ENCODE data around the gene CFAP20DC. TPM values are rescaled to one million over a fixed set of nuclear protein-coding genes. Genes with fewer than 3 reads are reported as not detected.
"Not testable (repeated sequence)": the region's sequence is repeated elsewhere in the genome, so short reads cannot be mapped to it uniquely, and the experiment has no call there.

Gene CFAP20DC
- total RNA-seq, 1 donor from 2014 or later, result 8.2 TPM

DNA sequence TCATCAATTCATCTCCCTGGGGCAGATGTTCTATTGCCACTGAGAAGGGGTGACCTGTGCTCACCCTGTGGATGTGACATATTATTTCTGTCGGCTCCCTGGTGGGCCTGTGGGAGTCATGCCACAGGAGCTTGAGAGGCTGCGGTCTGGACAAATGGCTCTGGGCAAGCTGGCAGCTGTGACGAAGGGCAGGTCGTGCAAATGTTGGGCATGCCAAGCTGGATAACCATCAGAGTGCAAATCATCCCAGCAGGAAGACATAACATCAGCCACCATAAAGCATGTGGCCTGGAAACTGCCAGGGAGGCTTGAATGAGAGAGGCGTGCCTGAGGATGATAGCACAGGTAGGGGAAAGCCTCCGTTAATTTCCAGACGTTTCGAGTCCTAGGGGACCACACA, 338.0 kb downstream of the CFAP20DC start:
- TF ChIP-seq CTCF (IDR thresholded peaks at IDR 0.05; ENCODE audit: insufficient read depth, low read length, poor library complexity, severe bottlenecking), result no peak
- Histone ChIP-seq H3K36me3 (ENCODE audit: control insufficient read depth, insufficient read depth, low read length) (no peaks in the 10 kb centered on the region), H3K27me3 (ENCODE audit: control insufficient read depth, insufficient read depth, low read length) (no peaks in the 10 kb centered on the region), H3K4me3 (ENCODE audit: low read depth, low read length) (no peak overlapping the region)
- DNase-seq (ENCODE audit: low read depth), result no peak

DNA sequence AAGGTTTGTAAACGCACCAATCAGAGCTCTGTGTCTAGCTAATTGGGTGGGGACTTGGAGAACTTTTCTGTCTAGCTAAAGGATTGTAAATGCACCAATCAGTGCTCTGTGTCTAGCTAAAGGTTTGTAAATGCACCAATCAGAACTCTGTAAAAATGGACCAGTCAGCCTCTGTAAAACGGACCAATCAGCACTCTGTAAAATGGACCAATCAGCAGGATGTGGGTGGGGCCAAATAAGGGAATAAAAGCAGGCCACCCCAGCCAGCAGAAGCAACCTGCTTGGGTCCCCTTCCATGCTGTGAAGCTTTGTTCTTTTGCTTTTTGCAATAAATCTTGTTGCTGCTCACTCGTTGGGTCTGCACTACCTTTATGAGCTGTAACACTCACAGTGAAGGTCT, 340.8 kb downstream of the CFAP20DC start:
- H3K27me3 ChIP-seq (ENCODE audit: control insufficient read depth, insufficient read depth, low read length); H3K4me3 ChIP-seq (ENCODE audit: low read depth, low read length); H3K36me3 ChIP-seq (ENCODE audit: control insufficient read depth, insufficient read depth, low read length); DNase-seq (ENCODE audit: low read depth): not testable (repeated sequence)

DNA sequence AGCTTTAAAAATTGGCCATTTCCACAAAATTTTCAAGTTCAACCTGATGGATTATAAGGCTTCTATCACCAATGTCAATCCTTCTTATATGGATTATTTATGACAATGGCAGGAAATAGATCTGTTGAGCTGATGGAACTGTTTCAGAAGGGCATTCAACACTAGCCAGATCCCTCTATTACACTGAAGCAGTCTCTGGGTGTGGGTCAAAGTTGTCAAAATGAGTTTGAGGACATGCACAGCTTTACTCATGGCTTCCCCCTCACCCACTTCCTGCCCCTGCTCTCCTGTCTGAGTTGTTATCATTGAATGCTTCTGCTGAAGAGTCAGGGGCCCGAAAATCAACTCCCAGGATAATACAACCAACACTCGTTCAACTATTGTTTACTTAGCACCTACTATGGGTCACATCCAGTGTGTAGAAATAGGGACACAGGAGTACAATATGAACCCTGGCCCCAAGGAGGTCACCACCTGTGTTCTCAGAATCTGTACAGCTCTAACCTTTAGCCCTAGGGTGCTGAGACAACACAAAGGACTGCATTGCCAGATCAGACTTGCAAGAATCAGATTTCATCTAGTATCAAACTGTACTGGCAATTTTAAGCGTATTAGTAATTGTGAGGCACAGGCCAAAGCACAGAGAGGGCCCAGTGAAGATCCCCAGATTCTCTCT, 341.6 kb downstream of the CFAP20DC start:
- TF ChIP-seq CTCF (IDR thresholded peaks at IDR 0.05; ENCODE audit: insufficient read depth, low read length, poor library complexity, severe bottlenecking), result no peak
- no peak for DNase-seq (ENCODE audit: low read depth)
- Histone ChIP-seq H3K4me3 (ENCODE audit: low read depth, low read length) (no peak overlapping the region), H3K27me3 (ENCODE audit: control insufficient read depth, insufficient read depth, low read length) (no peaks in the 10 kb centered on the region), H3K36me3 (ENCODE audit: control insufficient read depth, insufficient read depth, low read length) (no peaks in the 10 kb centered on the region)

DNA sequence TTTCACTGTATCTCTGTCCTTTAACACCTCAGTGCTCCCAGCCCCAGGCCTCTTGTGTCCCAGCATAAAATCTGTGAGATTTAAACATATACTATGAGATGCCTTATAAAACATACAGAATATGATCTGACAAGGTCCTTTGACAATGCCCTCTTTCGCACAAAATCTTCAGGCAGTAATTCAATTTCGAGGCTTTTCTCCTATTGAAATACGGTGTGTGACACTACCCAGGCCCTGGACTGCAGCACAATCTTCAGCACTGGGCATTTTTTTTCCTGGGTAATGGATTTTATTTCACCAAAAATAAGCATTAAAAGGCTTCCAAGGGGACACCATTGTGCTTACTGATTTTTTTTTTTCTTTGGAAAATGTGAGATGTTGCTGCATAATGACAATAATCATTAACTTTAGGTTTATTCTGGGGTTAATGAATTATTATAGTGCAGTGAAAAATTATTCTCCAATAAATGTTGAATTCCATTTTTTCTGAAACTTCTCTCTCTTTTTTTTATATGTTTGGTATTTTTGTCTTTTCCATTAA, 342.4 kb downstream of the CFAP20DC start:
- Histone ChIP-seq H3K4me3 (ENCODE audit: low read depth, low read length) (no peak overlapping the region), H3K27me3 (ENCODE audit: control insufficient read depth, insufficient read depth, low read length) (no peaks in the 10 kb centered on the region), H3K36me3 (ENCODE audit: control insufficient read depth, insufficient read depth, low read length) (no peaks in the 10 kb centered on the region)
- no peak for DNase-seq (ENCODE audit: low read depth)
- TF ChIP-seq CTCF (IDR thresholded peaks at IDR 0.05; ENCODE audit: insufficient read depth, low read length, poor library complexity, severe bottlenecking), result no peak

DNA sequence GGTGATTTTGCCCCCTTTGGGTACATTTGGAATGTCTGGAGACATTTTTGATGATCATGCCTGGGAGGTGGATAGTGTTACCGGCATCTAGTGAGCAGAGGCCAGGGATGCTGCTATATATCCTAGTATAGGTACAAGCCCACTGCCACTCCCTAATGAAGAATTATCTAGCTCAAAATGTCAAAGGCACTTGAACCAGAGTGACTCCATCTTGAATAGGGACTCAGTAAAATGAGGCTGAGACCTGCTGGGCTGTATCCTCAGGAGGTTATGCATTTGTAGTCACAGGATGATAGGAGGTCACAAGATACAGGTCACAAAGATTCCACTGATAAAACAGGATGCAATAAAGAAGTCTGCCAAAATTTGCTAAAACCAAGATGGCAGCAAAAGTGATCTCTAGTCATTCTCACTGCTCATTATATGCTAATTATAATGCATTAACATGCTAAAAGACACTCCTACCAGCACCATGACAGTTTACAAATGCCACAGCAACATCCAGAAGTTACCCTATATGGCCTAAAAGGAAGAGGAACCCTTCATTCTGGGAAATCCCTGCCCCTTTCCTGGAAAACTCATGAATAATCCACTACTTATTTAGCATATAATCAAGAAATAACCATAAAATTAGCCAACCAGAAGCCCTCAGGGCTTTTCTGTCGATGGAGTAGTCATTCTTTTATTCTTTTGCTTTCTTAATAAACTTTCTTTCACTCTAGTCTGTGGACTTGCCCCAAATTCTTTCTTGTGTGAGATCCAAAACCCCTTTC, 343.2 kb downstream of the CFAP20DC start:
- H3K27me3 ChIP-seq (ENCODE audit: control insufficient read depth, insufficient read depth, low read length), result no peaks in the 10 kb centered on the region

More for the DNA sequence above, 343.2 kb downstream of the CFAP20DC start:
- no peak for DNase-seq (ENCODE audit: low read depth)
- TF ChIP-seq CTCF (IDR thresholded peaks at IDR 0.05; ENCODE audit: insufficient read depth, low read length, poor library complexity, severe bottlenecking), result no peak
- Histone ChIP-seq H3K36me3 (ENCODE audit: control insufficient read depth, insufficient read depth, low read length) (no peaks in the 10 kb centered on the region), H3K4me3 (ENCODE audit: low read depth, low read length) (no peak overlapping the region)
